HepG2 (cell line): ENCODE results near the gene EDC3. TPM values are rescaled to one million over a fixed set of nuclear protein-coding genes. Genes with fewer than 3 reads are reported as not detected.

ENCODE experiments used
- AHDC1 ChIP-seq: sonication (generic); formaldehyde crosslinking; IDR thresholded peaks from 2 replicates; pipeline ENCODE4 v1.5.1; 2020; ENCODE audit warnings: mild to moderate bottlenecking, missing genetic modification reagents, borderline replicate concordance
- FLYWCH1 ChIP-seq: sonication (generic); formaldehyde crosslinking; IDR thresholded peaks from 2 replicates; pipeline ENCODE4 v1.8.1; 2023; ENCODE audit warnings: mild to moderate bottlenecking, missing genetic modification reagents
- GLI4 ChIP-seq: sonication (generic); formaldehyde crosslinking; IDR thresholded peaks from 2 replicates; pipeline ENCODE4 v1.5.1; 2020; ENCODE audit warnings: missing genetic modification reagents, mild to moderate bottlenecking, moderate library complexity, borderline replicate concordance
- HHEX ChIP-seq: IDR thresholded peaks from 2 replicates; pipeline ENCODE4 v1.6.1; 2016; ENCODE audit warnings: control low read depth
- MED1 ChIP-seq: sonication (generic); formaldehyde crosslinking; IDR thresholded peaks from 2 replicates; pipeline ENCODE4 v1.4.0; 2020; ENCODE audit warnings: missing genetic modification reagents
- REPIN1 ChIP-seq: sonication (generic); formaldehyde crosslinking; IDR thresholded peaks from 2 replicates; pipeline ENCODE4 v1.8.0; 2022; ENCODE audit warnings: missing genetic modification reagents, low read depth, mild to moderate bottlenecking, borderline replicate concordance
- YEATS4 ChIP-seq: sonication (generic); formaldehyde crosslinking; IDR thresholded peaks from 2 replicates; pipeline ENCODE4 v1.4.0; 2020; ENCODE audit warnings: missing genetic modification reagents, borderline replicate concordance
- ZFP90 ChIP-seq: sonication (generic); formaldehyde crosslinking; IDR thresholded peaks from 2 replicates; pipeline ENCODE4 v1.8.0; 2022; ENCODE audit warnings: missing genetic modification reagents, mild to moderate bottlenecking, inconsistent platforms, borderline replicate concordance
- ZMYM2 ChIP-seq: sonication (generic); formaldehyde crosslinking; IDR thresholded peaks from 2 replicates; pipeline ENCODE4 v1.8.0; 2022; ENCODE audit warnings: mild to moderate bottlenecking, missing genetic modification reagents
- ZNF704 ChIP-seq: sonication (generic); formaldehyde crosslinking; IDR thresholded peaks from 2 replicates; pipeline ENCODE4 v1.8.1; 2023; ENCODE audit warnings: mild to moderate bottlenecking, inconsistent platforms, moderate library complexity, missing genetic modification reagents, borderline replicate concordance
- polyA plus RNA-seq, 8 experiments: library from polyadenylated mRNA; depleted of rRNA in 3 of 8; stranded (reverse) in 7 of 8; unstranded in 1 of 8; fragments of >200 nt; fragmentation: Illumina TruSeq in 4 of 8; extraction: Trizol in 4 of 8; gene quantifications; 2 replicates each; pipeline versions ENCODE4 v1.2.1 to v1.2.3, GENCODE V29; 2011 to 2016; ENCODE audit warnings: low read depth in 4 of 8, missing spikeins in 1 of 8, mixed read lengths in 1 of 8; ENCODE audit not compliant: insufficient read depth in 1 of 8
- total RNA-seq, 5 experiments: library from RNA; depleted of rRNA; stranded (reverse); fragments of >200 nt; fragmentation: Illumina TruSeq; extraction: Trizol; gene quantifications; 2 replicates each; pipeline ENCODE4 v1.2.3, GENCODE V29; 2016; ENCODE audit warnings: low read depth in 1 of 5

EDC3 gene
- total and polyA plus RNA-seq, 2 of the 13 experiments (the other 11 are each of a cell fraction or from before 2014, with no cell fraction given): 17.4 to 32.0 TPM

GRCh38 chr15:74643665-74644204 lies 52.1 kb downstream of the EDC3 start (continued):
- TF ChIP-seq AHDC1 (CRISPR knock-in tag) (no peak), REPIN1 (CRISPR knock-in tag) (no peak), ZFP90 (CRISPR knock-in tag) (no peak), MED1 (CRISPR knock-in tag) (no peak), GLI4 (CRISPR knock-in tag) (no peak), ZMYM2 (CRISPR knock-in tag) (no peak), FLYWCH1 (CRISPR knock-in tag) (no peak), ZNF704 (CRISPR knock-in tag) (no peak), HHEX (CRISPR knock-in tag) (no peak), YEATS4 (CRISPR knock-in tag) (no peak)
